Measurements from ENCODE around the gene MAG.

Gene MAG

DNA sequence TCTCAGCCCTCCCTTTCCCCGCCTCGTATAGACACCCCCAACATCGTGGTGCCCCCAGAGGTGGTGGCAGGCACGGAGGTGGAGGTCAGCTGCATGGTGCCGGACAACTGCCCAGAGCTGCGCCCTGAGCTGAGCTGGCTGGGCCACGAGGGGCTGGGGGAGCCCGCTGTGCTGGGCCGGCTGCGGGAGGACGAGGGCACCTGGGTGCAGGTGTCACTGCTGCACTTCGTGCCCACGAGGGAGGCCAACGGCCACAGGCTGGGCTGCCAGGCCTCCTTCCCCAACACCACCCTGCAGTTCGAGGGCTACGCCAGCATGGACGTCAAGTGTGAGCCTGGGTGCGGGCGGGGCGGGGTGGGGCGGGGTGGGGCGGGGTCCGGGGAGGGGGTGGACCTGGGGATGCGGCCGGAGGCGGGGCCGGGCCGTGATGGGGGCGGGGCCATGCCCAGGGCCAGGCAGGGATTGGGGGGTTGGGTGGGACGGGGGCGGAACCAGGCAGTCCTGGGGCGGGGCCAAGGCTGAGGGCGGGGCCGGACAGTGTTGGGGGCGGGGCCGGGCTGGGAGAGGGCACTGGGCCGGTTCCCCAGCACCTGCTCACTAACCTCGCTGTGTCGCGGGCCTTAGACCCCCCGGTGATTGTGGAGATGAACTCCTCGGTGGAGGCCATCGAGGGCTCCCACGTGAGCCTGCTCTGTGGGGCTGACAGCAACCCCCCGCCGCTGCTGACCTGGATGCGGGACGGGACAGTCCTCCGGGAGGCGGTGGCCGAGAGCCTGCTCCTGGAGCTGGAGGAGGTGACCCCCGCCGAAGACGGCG lies 7.8 kb downstream of the MAG start:
- no peak for DNase-seq (ENCODE audit: low read depth)

GRCh38 chr19:35300339-35300649 lies 8.3 kb downstream of the MAG start:
- H3K4me3 ChIP-seq (replicated peaks; ENCODE audit: low read depth, low read length): no peak overlapping the region
- no peak for DNase-seq (ENCODE audit: low read depth)
- TF ChIP-seq, protein P1, sequence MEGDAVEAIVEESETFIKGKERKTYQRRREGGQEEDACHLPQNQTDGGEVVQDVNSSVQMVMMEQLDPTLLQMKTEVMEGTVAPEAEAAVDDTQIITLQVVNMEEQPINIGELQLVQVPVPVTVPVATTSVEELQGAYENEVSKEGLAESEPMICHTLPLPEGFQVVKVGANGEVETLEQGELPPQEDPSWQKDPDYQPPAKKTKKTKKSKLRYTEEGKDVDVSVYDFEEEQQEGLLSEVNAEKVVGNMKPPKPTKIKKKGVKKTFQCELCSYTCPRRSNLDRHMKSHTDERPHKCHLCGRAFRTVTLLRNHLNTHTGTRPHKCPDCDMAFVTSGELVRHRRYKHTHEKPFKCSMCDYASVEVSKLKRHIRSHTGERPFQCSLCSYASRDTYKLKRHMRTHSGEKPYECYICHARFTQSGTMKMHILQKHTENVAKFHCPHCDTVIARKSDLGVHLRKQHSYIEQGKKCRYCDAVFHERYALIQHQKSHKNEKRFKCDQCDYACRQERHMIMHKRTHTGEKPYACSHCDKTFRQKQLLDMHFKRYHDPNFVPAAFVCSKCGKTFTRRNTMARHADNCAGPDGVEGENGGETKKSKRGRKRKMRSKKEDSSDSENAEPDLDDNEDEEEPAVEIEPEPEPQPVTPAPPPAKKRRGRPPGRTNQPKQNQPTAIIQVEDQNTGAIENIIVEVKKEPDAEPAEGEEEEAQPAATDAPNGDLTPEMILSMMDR (IDR thresholded peaks at IDR 0.05; ENCODE audit: low read length, missing control alignments): no peak

More for the DNA sequence above, 7.8 kb downstream of the MAG start:
- H3K4me3 ChIP-seq (replicated peaks; ENCODE audit: low read depth, low read length): no peak overlapping the region
- TF ChIP-seq, protein P1 (IDR thresholded peaks at IDR 0.05; ENCODE audit: low read length, missing control alignments): no peak

DNA sequence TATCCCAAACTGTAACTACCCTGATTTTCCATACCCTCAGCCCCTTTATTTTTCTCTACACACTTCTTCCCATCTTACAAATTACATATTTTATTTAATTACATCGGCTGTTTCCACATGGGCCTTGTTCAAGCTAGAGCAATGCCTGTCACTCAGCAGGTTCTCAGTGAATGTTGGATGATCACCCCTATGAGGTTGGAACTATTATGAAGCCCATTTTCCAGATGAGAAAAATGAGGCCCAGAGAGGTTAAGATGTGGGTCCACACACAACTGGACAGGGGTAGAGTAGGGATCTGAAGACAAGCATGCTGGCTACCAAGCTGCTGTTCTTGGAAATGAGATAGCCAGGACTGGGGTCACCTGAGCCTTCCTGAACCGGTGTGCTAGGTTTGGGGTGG lies 10.0 kb downstream of the MAG start:
- H3K4me3 ChIP-seq (replicated peaks; ENCODE audit: low read depth, low read length): no peak overlapping the region
- TF ChIP-seq, protein P1 (IDR thresholded peaks at IDR 0.05; ENCODE audit: low read length, missing control alignments): no peak
- no peak for DNase-seq (ENCODE audit: low read depth)

DNA sequence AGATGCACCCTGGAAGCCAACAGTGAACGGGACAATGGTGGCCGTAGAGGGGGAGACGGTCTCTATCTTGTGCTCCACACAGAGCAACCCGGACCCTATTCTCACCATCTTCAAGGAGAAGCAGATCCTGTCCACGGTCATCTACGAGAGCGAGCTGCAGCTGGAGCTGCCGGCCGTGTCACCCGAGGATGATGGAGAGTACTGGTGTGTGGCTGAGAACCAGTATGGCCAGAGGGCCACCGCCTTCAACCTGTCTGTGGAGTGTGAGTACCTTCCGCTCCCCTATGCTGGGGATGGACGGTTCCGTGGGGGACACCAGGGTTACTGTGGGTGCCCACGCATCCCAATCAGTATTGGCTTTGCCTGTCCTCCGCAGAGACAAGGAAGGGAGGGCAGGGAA lies 10.5 kb downstream of the MAG start:
- TF ChIP-seq, protein P1 (IDR thresholded peaks at IDR 0.05; ENCODE audit: low read length, missing control alignments): no peak
- no peak for DNase-seq (ENCODE audit: low read depth)
- H3K4me3 ChIP-seq (replicated peaks; ENCODE audit: low read depth, low read length): no peak overlapping the region

DNA sequence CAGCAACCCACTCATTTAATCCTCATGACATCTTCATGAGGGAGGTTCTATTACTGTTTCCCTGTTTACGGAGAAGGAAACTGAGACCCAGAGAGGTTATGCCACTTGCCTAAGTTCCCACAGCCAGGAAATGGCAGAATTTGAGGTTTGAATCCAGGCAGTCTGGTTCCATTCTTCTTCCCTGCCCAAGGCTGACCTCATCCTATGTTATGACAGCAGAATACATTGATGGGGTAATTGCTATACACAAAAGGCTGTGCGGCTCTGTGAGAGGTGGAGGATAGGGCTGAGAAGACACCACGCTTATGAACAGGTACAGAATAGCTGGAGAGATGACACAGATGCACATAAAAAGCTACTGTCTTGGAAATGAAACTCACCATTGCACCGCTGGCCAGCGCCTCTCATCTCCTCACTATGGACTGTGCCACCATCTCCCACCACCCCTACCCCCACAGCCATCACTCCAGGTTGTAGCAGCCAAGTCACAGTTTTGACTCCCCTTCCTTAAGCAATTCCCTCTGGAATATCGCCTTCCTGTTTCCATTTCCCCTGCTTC lies 11.5 kb downstream of the MAG start:
- DNase-seq (ENCODE audit: low read depth): no peak
- H3K4me3 ChIP-seq (replicated peaks; ENCODE audit: low read depth, low read length): no peak overlapping the region
- TF ChIP-seq, protein P1 (IDR thresholded peaks at IDR 0.05; ENCODE audit: low read length, missing control alignments): no peak

GRCh38 chr19:35304036-35304435 lies 12.1 kb downstream of the MAG start:
- H3K4me3 ChIP-seq (replicated peaks; ENCODE audit: low read depth, low read length): no peak overlapping the region
- DNase-seq (ENCODE audit: low read depth): no peak
- TF ChIP-seq, protein P1 (IDR thresholded peaks at IDR 0.05; ENCODE audit: low read length, missing control alignments): no peak

- H3K4me3 ChIP-seq (replicated peaks; ENCODE audit: low read depth, low read length): no peak overlapping the region
- TF ChIP-seq, protein P1 (IDR thresholded peaks at IDR 0.05; ENCODE audit: low read length, missing control alignments): no peak
- DNase-seq (ENCODE audit: low read depth): no peak
These were observed 13.2 kb downstream of the MAG start for GRCh38 chr19:35305181-35305580.

Data from fibroblast of pulmonary artery (primary cell).